ENCODE data around the gene SLC6A7. TPM values are rescaled to one million over a fixed set of nuclear protein-coding genes. Genes with fewer than 3 reads are reported as not detected.
A peak's percentile ranks its signal among the peaks of the same experiment; 100 is the strongest.

SLC6A7 gene
- total and polyA plus RNA-seq, 2 experiments from 2014 or later, result not detected

DNA sequence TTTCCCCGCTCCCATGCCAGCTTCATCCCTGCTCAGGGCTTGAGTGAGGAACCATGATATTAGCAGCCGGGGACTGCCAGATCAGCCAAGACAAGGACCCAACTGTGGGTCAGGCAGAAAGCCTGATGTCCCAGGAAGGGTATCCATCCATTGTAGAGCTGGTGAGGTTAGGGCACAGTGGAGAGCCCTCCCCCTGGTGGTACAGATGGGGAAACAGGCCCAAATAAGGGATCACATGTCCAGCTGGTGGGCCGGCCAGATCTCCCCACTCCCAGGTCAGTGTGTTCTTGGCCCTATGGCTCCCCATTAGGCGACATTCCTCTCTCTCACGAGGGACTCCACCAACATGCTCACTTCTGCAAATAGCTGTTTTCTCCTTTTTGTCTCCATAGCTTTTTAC is 14.3 kb upstream of the SLC6A7 start:
- no peak overlapping the region for H3K27ac ChIP-seq
- no peaks in the 10 kb centered on the region for H3K36me3 ChIP-seq
- DNase-seq (ENCODE audit: low read depth in 1 of 2, low spot score in 1 of 2), result peak; percentile 44 to 60
- no peaks in the 10 kb centered on the region for H3K9me3 ChIP-seq (ENCODE audit: low read depth)
- H3K4me3 ChIP-seq, result no peak overlapping the region
- TF ChIP-seq, protein P1, sequence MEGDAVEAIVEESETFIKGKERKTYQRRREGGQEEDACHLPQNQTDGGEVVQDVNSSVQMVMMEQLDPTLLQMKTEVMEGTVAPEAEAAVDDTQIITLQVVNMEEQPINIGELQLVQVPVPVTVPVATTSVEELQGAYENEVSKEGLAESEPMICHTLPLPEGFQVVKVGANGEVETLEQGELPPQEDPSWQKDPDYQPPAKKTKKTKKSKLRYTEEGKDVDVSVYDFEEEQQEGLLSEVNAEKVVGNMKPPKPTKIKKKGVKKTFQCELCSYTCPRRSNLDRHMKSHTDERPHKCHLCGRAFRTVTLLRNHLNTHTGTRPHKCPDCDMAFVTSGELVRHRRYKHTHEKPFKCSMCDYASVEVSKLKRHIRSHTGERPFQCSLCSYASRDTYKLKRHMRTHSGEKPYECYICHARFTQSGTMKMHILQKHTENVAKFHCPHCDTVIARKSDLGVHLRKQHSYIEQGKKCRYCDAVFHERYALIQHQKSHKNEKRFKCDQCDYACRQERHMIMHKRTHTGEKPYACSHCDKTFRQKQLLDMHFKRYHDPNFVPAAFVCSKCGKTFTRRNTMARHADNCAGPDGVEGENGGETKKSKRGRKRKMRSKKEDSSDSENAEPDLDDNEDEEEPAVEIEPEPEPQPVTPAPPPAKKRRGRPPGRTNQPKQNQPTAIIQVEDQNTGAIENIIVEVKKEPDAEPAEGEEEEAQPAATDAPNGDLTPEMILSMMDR (IDR thresholded peaks at IDR 0.05; ENCODE audit: low read depth, low read length), result peak; percentile 65
- H3K27me3 ChIP-seq, result peaks cover 5% of the 10 kb centered on the region
- no peaks in the 10 kb centered on the region for H3K4me1 ChIP-seq (ENCODE audit: low read depth)

- Histone ChIP-seq H3K9me3 (ENCODE audit: low read depth) (no peaks in the 10 kb centered on the region), H3K36me3 (no peaks in the 10 kb centered on the region), H3K27ac (no peak overlapping the region), H3K4me3 (no peak overlapping the region), H3K4me1 (ENCODE audit: low read depth) (peaks cover 3% of the 10 kb centered on the region), H3K27me3 (no peaks in the 10 kb centered on the region)
- DNase-seq (ENCODE audit: low read depth in 1 of 2, low spot score in 1 of 2), result no peak
- TF ChIP-seq, protein P1 (IDR thresholded peaks at IDR 0.05; ENCODE audit: low read depth, low read length), result no peak
Observed at GRCh38 chr5:150176745-150177477, 13.0 kb upstream of the SLC6A7 start.

DNA sequence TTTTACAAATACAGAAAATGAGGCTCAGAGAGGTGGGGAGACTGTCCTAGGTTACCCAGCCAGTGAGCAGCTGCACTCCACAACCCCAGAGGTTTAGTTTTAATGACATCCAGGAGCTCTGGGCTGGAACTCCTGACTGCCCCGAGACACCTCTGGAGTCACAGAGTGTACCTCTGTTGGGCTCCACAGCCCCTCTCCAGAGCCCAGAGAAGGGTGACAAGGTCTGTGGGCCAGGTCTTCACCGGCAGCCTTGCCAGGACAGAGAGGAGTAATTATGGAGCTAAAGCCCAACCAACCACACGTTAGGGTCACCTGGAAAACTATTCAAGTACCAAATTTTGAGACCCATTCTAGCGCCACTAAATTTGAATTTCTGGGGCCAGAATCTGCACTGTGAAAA is 12.1 kb upstream of the SLC6A7 start:
- TF ChIP-seq, protein P1 (IDR thresholded peaks at IDR 0.05; ENCODE audit: low read depth, low read length), result no peak
- Histone ChIP-seq H3K27me3 (peaks cover 4% of the 10 kb centered on the region), H3K9me3 (ENCODE audit: low read depth) (no peaks in the 10 kb centered on the region), H3K27ac (no peak overlapping the region), H3K36me3 (no peaks in the 10 kb centered on the region), H3K4me1 (ENCODE audit: low read depth) (peaks cover 3% of the 10 kb centered on the region), H3K4me3 (no peak overlapping the region)
- no peak for DNase-seq (ENCODE audit: low read depth in 1 of 2, low spot score in 1 of 2)

- TF ChIP-seq, protein P1 (IDR thresholded peaks at IDR 0.05; ENCODE audit: low read depth, low read length), result no peak
- H3K4me3 ChIP-seq, result no peak overlapping the region
- H3K27ac ChIP-seq, result no peak overlapping the region
- H3K27me3 ChIP-seq, result peaks cover 4% of the 10 kb centered on the region
- peaks cover 3% of the 10 kb centered on the region for H3K4me1 ChIP-seq (ENCODE audit: low read depth)
- H3K36me3 ChIP-seq, result no peaks in the 10 kb centered on the region
- no peak for DNase-seq (ENCODE audit: low read depth in 1 of 2, low spot score in 1 of 2)
- no peaks in the 10 kb centered on the region for H3K9me3 ChIP-seq (ENCODE audit: low read depth)
Observed at GRCh38 chr5:150178262-150178661, 11.6 kb upstream of the SLC6A7 start.

GRCh38 chr5:150179019-150179620 is 10.7 kb upstream of the SLC6A7 start:
- Histone ChIP-seq H3K9me3 (ENCODE audit: low read depth) (no peaks in the 10 kb centered on the region), H3K27ac (no peak overlapping the region), H3K27me3 (peaks cover 4% of the 10 kb centered on the region), H3K4me1 (ENCODE audit: low read depth) (peaks cover 3% of the 10 kb centered on the region), H3K4me3 (no peak overlapping the region), H3K36me3 (no peaks in the 10 kb centered on the region)
- TF ChIP-seq, protein P1 (IDR thresholded peaks at IDR 0.05; ENCODE audit: low read depth, low read length), result no peak
- no peak for DNase-seq (ENCODE audit: low read depth in 1 of 2, low spot score in 1 of 2)

Measured in cardiac muscle cell (in vitro differentiated cells and primary cell).